SH-SY5Y (cell line): ENCODE measurements around the gene MARK2.

Source experiments
- GATA2 ChIP-seq: IDR thresholded peaks from 2 replicates; pipeline ENCODE4 v1.6.1; 2011; ENCODE audit warnings: mild to moderate bottlenecking, low read depth, low read length
- GATA3 ChIP-seq: IDR thresholded peaks from 2 replicates; pipeline ENCODE4 v1.6.1; 2011; ENCODE audit warnings: low read depth, mild to moderate bottlenecking, low read length, moderate library complexity

GRCh38 chr11:63851364-63851763 is 12.5 kb downstream of the MARK2 start:
- no peak for TF ChIP-seq GATA2
- TF ChIP-seq GATA3, result no peak
